Mammary epithelial cell (primary cell): Measurements from ENCODE around the gene BCAS3.

Source experiments
- CTCF ChIP-seq, 2 donors: IDR thresholded peaks in 1 of 2; conservative IDR thresholded peaks in 1 of 2; 2 replicates each; pipeline ENCODE4 v1.5.1; 2011 to 2012; ENCODE audit warnings: inconsistent platforms in 2 of 2, low read length in 2 of 2, mild to moderate bottlenecking in 2 of 2, control low read depth in 1 of 2, low read depth in 1 of 2; ENCODE audit not compliant: insufficient read depth in 1 of 2; ENCODE audit errors: extremely low read depth in 1 of 2
- EZH2 ChIP-seq: IDR thresholded peaks from 2 replicates; pipeline ENCODE4 v1.6.1; 2012; ENCODE audit warnings: low read length, inconsistent platforms, borderline replicate concordance

GRCh38 chr17:61421460-61421859 lies 743.8 kb downstream of the BCAS3 start:
- TF ChIP-seq EZH2 (no peak), CTCF (conservative IDR thresholded peaks at IDR 0.05 in 1 of 2, IDR thresholded peaks at IDR 0.05 in 1 of 2; ENCODE audit: extremely low read depth in 1 of 2, insufficient read depth in 1 of 2, low read depth in 1 of 2, low read length in 2 of 2) (no peak)
